K562 (cell line): ENCODE measurements around the gene ST8SIA4. TPM values are rescaled to one million over a fixed set of nuclear protein-coding genes. Genes with fewer than 3 reads are reported as not detected.

ENCODE experiments used
- ATAC-seq: fragments of 200-7000 bp; cut with Tn5 transposase; 3 replicates; pipeline ENCODE4 v1.9.1; 2020; ENCODE audit warnings: moderate library complexity
- BruUV-seq: library from RNA; stranded (reverse); fragments of 400-500 nt; replicated peaks from 2 replicates; lab custom pipeline; 2021; lab: Mats Ljungman, UMichigan
- CTCF ChIA-PET: fragments of 300-600 bp; formaldehyde crosslinking; extraction: SDS; loops from one replicate; lab custom pipeline; 2021; ENCODE audit warnings: low intra/inter-chr PET ratio; lab: Yijun Ruan, JAX
- POLR2A ChIA-PET: fragments of 300-600, 350-650 bp; sonication (Branson Sonifier 250); formaldehyde crosslinking; extraction: SDS; loops from one replicate; lab custom pipeline; 2021; ENCODE audit warnings: antibody characterized with exemption, inconsistent platforms; lab: Yijun Ruan, JAX
- DNase-seq, 4 experiments: peaks; one replicate each; pipeline versions ENCODE4 v3.0.0 to v3.0.0-alpha.2; 2011 to 2018; ENCODE audit warnings: low spot score in 3 of 4, mixed read lengths in 3 of 4; ENCODE audit errors: extremely low read depth in 1 of 4
- FAIRE-seq: peaks from 2 replicates; lab custom pipeline; 2011; peaks lifted over from hg19 to GRCh38; lab: Jason Lieb, UNC
- H2AFZ ChIP-seq: 2 replicates; pipeline ENCODE4 v1.6.0; 2011; ENCODE audit warnings: low read depth, low read length, control low read depth, inconsistent platforms
- H3K27ac ChIP-seq: fragments of 200-600 bp; 3 replicates; pipeline ENCODE4 v1.8.0; 2011; ENCODE audit warnings: low read depth, mild to moderate bottlenecking, control low read depth, inconsistent platforms, low read length, moderate library complexity, mixed read lengths; ENCODE audit errors: extremely low read depth
- H3K27me3 ChIP-seq, 2 experiments: fragments of 300-600 bp in 1 of 2; 2 replicates in 1 of 2; 3 replicates in 1 of 2; pipeline versions ENCODE4 v1.6.0 to v1.8.0; 2011; ENCODE audit warnings: inconsistent platforms in 2 of 2, low read length in 2 of 2, mild to moderate bottlenecking in 1 of 2, mixed read lengths in 1 of 2, moderate library complexity in 1 of 2; ENCODE audit not compliant: control insufficient read depth in 2 of 2, insufficient read depth in 2 of 2
- H3K36me3 ChIP-seq: fragments of 300-600 bp; 3 replicates; pipeline ENCODE4 v1.8.0; 2011; ENCODE audit warnings: mild to moderate bottlenecking, low read length, inconsistent platforms; ENCODE audit not compliant: control insufficient read depth, insufficient read depth
- H3K4me1 ChIP-seq, 2 experiments: fragments of 200-600 bp in 1 of 2; replicated peaks in 1 of 2; 2 replicates in 1 of 2; 3 replicates in 1 of 2; pipeline versions ENCODE4 v1.5.1 to v1.8.0; 2011; ENCODE audit warnings: inconsistent platforms in 2 of 2, low read length in 2 of 2, mild to moderate bottlenecking in 1 of 2, mixed read lengths in 1 of 2, moderate library complexity in 1 of 2; ENCODE audit not compliant: control insufficient read depth in 2 of 2, insufficient read depth in 2 of 2
- H3K4me2 ChIP-seq: 2 replicates; pipeline ENCODE4 v1.6.1; 2011; ENCODE audit warnings: low read length, control low read depth, inconsistent platforms, mixed read lengths; ENCODE audit not compliant: insufficient read depth
- H3K4me3 ChIP-seq: fragments of 200-600 bp; sonication (generic), shearing (Covaris generic); 2 replicates; pipeline ENCODE4 v1.5.1; 2016; ENCODE audit warnings: control low read depth, inconsistent platforms
- H3K79me2 ChIP-seq: fragments of 200-600 bp; 3 replicates; pipeline ENCODE4 v1.8.0; 2011; ENCODE audit warnings: low read length, inconsistent platforms; ENCODE audit not compliant: control insufficient read depth, insufficient read depth
- H3K9ac ChIP-seq, 2 experiments: 2 replicates each; pipeline versions ENCODE4 v1.6.0 to v1.6.1; 2011; ENCODE audit warnings: low read depth in 2 of 2, low read length in 2 of 2, control low read depth in 1 of 2, inconsistent platforms in 1 of 2, mild to moderate bottlenecking in 1 of 2, mixed read lengths in 1 of 2; ENCODE audit not compliant: insufficient read depth in 1 of 2
- H3K9me1 ChIP-seq: one replicate; pipeline ENCODE4 v1.6.0; 2011; ENCODE audit warnings: inconsistent platforms, mild to moderate bottlenecking, low read length, moderate library complexity; ENCODE audit not compliant: control insufficient read depth, insufficient read depth
- H3K9me3 ChIP-seq: replicated peaks from 2 replicates; pipeline ENCODE4 v1.5.1; 2011; ENCODE audit warnings: low read depth, low read length, inconsistent platforms; ENCODE audit not compliant: control insufficient read depth, insufficient read depth
- H4K20me1 ChIP-seq: replicated peaks from 2 replicates; pipeline ENCODE4 v1.6.1; 2011; ENCODE audit warnings: low read length, inconsistent platforms, mixed read lengths; ENCODE audit not compliant: control insufficient read depth, insufficient read depth
- BMI1 ChIP-seq: fragments of 150-350 bp; IDR thresholded peaks from 2 replicates; pipeline ENCODE4 v1.6.1; 2014; ENCODE audit warnings: low read length
- BRD9 ChIP-seq: fragments of 450-650 bp; IDR thresholded peaks from 2 replicates; pipeline ENCODE4 v1.6.1; 2018; ENCODE audit warnings: low read depth; ENCODE audit not compliant: partially characterized antibody
- CGGBP1 ChIP-seq: fragments of 250-450 bp; sonication (Bioruptor Pico); IDR thresholded peaks from 2 replicates; pipeline ENCODE4 v1.9.0; 2021; ENCODE audit warnings: mild to moderate bottlenecking
- KDM2B ChIP-seq: fragments of 250-450 bp; sonication (Bioruptor Pico); IDR thresholded peaks from 2 replicates; pipeline ENCODE4 v1.8.0; 2021; ENCODE audit warnings: mild to moderate bottlenecking, moderate library complexity
- MTA1 ChIP-seq: fragments of 450-650 bp; IDR thresholded peaks from 2 replicates; pipeline ENCODE4 v1.6.1; 2017; ENCODE audit warnings: borderline replicate concordance
- NELFE ChIP-seq: IDR thresholded peaks from 2 replicates; pipeline ENCODE4 v1.6.1; 2011; ENCODE audit warnings: mild to moderate bottlenecking; ENCODE audit not compliant: insufficient read depth, insufficient read length
- NFIX ChIP-seq: fragments of 250-450 bp; sonication (Bioruptor Pico); IDR thresholded peaks from 2 replicates; pipeline ENCODE4 v1.4.0; 2020; ENCODE audit warnings: low read depth, mild to moderate bottlenecking, moderate library complexity
- NR2C2 ChIP-seq, 2 experiments: fragments of 200-800 bp in 1 of 2; sonication (Bioruptor generic) in 1 of 2; sonication (generic) in 1 of 2; formaldehyde crosslinking in 1 of 2; IDR thresholded peaks; 2 replicates each; pipeline versions ENCODE4 v1.6.1 to v1.8.0; 2016 to 2022; ENCODE audit warnings: mild to moderate bottlenecking in 1 of 2, missing compliant biosample characterization in 1 of 2, missing genetic modification characterization in 1 of 2, missing genetic modification reagents in 1 of 2
- PHB ChIP-seq: fragments of 250-450 bp; sonication (Bioruptor Pico); IDR thresholded peaks from 2 replicates; pipeline ENCODE4 v1.5.0; 2021
- PRPF4 ChIP-seq: fragments of 200-400 bp; formaldehyde crosslinking; IDR thresholded peaks from one replicate; pipeline ENCODE4 v1.6.1; 2017; ENCODE audit warnings: low read length, low read depth, mild to moderate bottlenecking; ENCODE audit not compliant: insufficient read depth, poor library complexity, severe bottlenecking
- ZNF140 ChIP-seq: fragments of 250-450 bp; sonication (Bioruptor Pico); IDR thresholded peaks from 2 replicates; pipeline ENCODE4 v1.8.0; 2021; ENCODE audit warnings: moderate library complexity, mild to moderate bottlenecking, inconsistent platforms
- ZNF23 ChIP-seq: fragments of 250-450 bp; sonication (Bioruptor Pico); IDR thresholded peaks from 2 replicates; pipeline ENCODE4 v1.4.0; 2020; ENCODE audit warnings: mild to moderate bottlenecking
- ZNF395 ChIP-seq: fragments of 200-800 bp; sonication (Bioruptor generic); IDR thresholded peaks from 2 replicates; pipeline ENCODE4 v1.6.1; 2017; ENCODE audit warnings: missing genetic modification characterization, missing compliant biosample characterization
- ZNF449 ChIP-seq: fragments of 250-450 bp; sonication (Bioruptor Pico); IDR thresholded peaks from 2 replicates; pipeline ENCODE4 v1.8.0; 2022; ENCODE audit warnings: moderate library complexity, mild to moderate bottlenecking, inconsistent platforms
- WGBS: fragments of 100-300 bp; shearing (Covaris generic); methylation state at CpG from one replicate; pipeline ENCODE4 v1.1.6; 2016; ENCODE audit warnings: low coverage, mixed read lengths; ENCODE audit not compliant: insufficient coverage; ENCODE audit errors: missing lambda C conversion rate; 5-methylcytosine and 5-hydroxymethylcytosine counted together
- in situ Hi-C: fragments of 300-500 bp; cut with MboI; formaldehyde crosslinking; loops from 4 replicates; pipeline ENCODE4 v1.15.0; 2018; ENCODE audit warnings: inconsistent platforms, mixed read lengths
- intact Hi-C: fragments of 100-400 bp; cut with micrococcal nuclease; formaldehyde crosslinking; loops from 2 replicates; pipeline ENCODE4 v1.14.2; 2022
- polyA plus RNA-seq, 8 experiments: library from polyadenylated mRNA; depleted of rRNA in 4 of 8; stranded (reverse) in 5 of 8; unstranded in 3 of 8; fragments of >200 nt; fragmentation: Nextera tagmentation in 2 of 8; fragmentation: Illumina TruSeq in 1 of 8; extraction: Ambion mirVana in 2 of 8; extraction: Trizol in 1 of 8; gene quantifications; 2 replicates each; pipeline versions ENCODE4 v1.2.1 to v1.2.3, GENCODE V29; 2011 to 2014; ENCODE audit warnings: inconsistent platforms in 1 of 8, missing spikeins in 1 of 8
- total RNA-seq, 7 experiments: library from RNA; depleted of rRNA in 6 of 7; stranded (reverse); fragments of >200 nt in 6 of 7; fragmentation: Illumina TruSeq in 2 of 7; extraction: Trizol in 2 of 7; gene quantifications; 2 replicates each; pipeline versions ENCODE4 v1.2.1 to v1.2.3, GENCODE V29; 2011 to 2021; ENCODE audit warnings: low replicate concordance in 1 of 7

ST8SIA4 gene
- total and polyA plus RNA-seq, 9 of the 15 experiments (the other 6 are each of a cell fraction or from before 2014, with no cell fraction given): 0.22 to 2.0 (median 0.54) TPM

GRCh38 chr5:100824635-100825034 is 78.4 kb downstream of the ST8SIA4 start:
- TF ChIP-seq BRD9 (no peak), MTA1 (no peak), ZNF449 (CRISPR knock-in tag) (no peak), ZNF23 (no peak)
- H3K4me3 ChIP-seq: no peak overlapping the region
- ATAC-seq (no peak), DNase-seq (no peak), FAIRE-seq (no peak)
- no peak overlapping the region for H3K9ac ChIP-seq
- POLR2A ChIA-PET: no interaction called here
- H3K4me1 ChIP-seq: no peaks in the 10 kb centered on the region
- no peaks in the 10 kb centered on the region for H3K79me2 ChIP-seq
- CTCF ChIA-PET: interaction anchor here (1.0 kb wide), 1 partner anchor 14 kb away, joined by 3 read pairs; no protein-coding TSS in a partner anchor
- H4K20me1 ChIP-seq: no peaks in the 10 kb centered on the region
- no peaks in the 10 kb centered on the region for H3K9me3 ChIP-seq
- H3K36me3 ChIP-seq: no peaks in the 10 kb centered on the region
- intact Hi-C loops (no loop called here), in situ Hi-C loops (no loop called here)
- H3K9me1 ChIP-seq: no peaks in the 10 kb centered on the region
- no peak overlapping the region for H3K27ac ChIP-seq
- no peak overlapping the region for H3K4me2 ChIP-seq
- no peak overlapping the region for H2AFZ ChIP-seq
- H3K27me3 ChIP-seq: no peaks in the 10 kb centered on the region
- BruUV-seq: no TSS peak

GRCh38 chr5:100823812-100824211 is 79.3 kb downstream of the ST8SIA4 start:
- DNase-seq: no peak
- intact Hi-C loops: no loop called here
- no peak overlapping the region for H3K27ac ChIP-seq
- no peaks in the 10 kb centered on the region for H3K9me1 ChIP-seq
- no peaks in the 10 kb centered on the region for H3K79me2 ChIP-seq
- H3K4me3 ChIP-seq: no peak overlapping the region
- CTCF ChIA-PET: interaction anchor here (1.0 kb wide), 1 partner anchor 13 kb away, joined by 3 read pairs; no protein-coding TSS in a partner anchor
- H3K4me2 ChIP-seq: no peak overlapping the region
- POLR2A ChIA-PET: no interaction called here
- no peaks in the 10 kb centered on the region for H3K4me1 ChIP-seq
- ATAC-seq: no peak
- H3K27me3 ChIP-seq: no peaks in the 10 kb centered on the region
- H3K9me3 ChIP-seq: no peaks in the 10 kb centered on the region
- H4K20me1 ChIP-seq: no peaks in the 10 kb centered on the region
- WGBS: 14% methylated on average over 2 of the region's 2 CpGs
- no TSS peak for BruUV-seq
- no peak overlapping the region for H2AFZ ChIP-seq
- no peak for FAIRE-seq
- in situ Hi-C loops: no loop called here
- no peaks in the 10 kb centered on the region for H3K36me3 ChIP-seq
- H3K9ac ChIP-seq: no peak overlapping the region
- TF ChIP-seq ZNF140 (CRISPR knock-in tag) (no peak), NR2C2 (CRISPR knock-in tag; IDR thresholded peaks at IDR 0.05) (no peak), NR2C2 (tag; IDR thresholded peaks at IDR 0.05) (no peak), PRPF4 (no peak), NELFE (no peak), NFIX (CRISPR knock-in tag) (no peak), KDM2B (CRISPR knock-in tag) (no peak), ZNF395 (CRISPR knock-in tag) (no peak), CGGBP1 (CRISPR knock-in tag) (no peak), BMI1 (no peak), PHB (CRISPR knock-in tag) (no peak)
